AG10803 (cell line): ENCODE results near the gene RAB32.
A peak's percentile ranks its signal among the peaks of the same experiment; 100 is the strongest.

Experiments
- DNase-seq: peaks from one replicate; pipeline ENCODE4 v3.0.0; 2010; ENCODE audit warnings: low read depth
- H3K4me3 ChIP-seq: 2 replicates; pipeline ENCODE4 v1.5.1; 2011; ENCODE audit warnings: mild to moderate bottlenecking, low read length, control low read depth
- CTCF ChIP-seq: conservative IDR thresholded peaks from 2 replicates; pipeline ENCODE4 v1.5.1; 2011; ENCODE audit warnings: mild to moderate bottlenecking, low read length, control low read depth, inconsistent platforms

RAB32 gene

GRCh38 chr6:146543940-146544615, 445 bp downstream of the RAB32 start:
- no peak for TF ChIP-seq CTCF
- peak overlapping the region; percentile 91 for H3K4me3 ChIP-seq
- DNase-seq, result peak; percentile 64

GRCh38 chr6:146544616-146545182, 1.1 kb downstream of the RAB32 start:
- peak; percentile 38 for DNase-seq
- H3K4me3 ChIP-seq, result peak overlapping the region; percentile 91
- no peak for TF ChIP-seq CTCF

- DNase-seq, result peak; percentile 88
- no peak for TF ChIP-seq CTCF
- H3K4me3 ChIP-seq, result peak overlapping the region; percentile 91
Measured at GRCh38 chr6:146545581-146545980, 1.9 kb downstream of the RAB32 start.

- no peak for TF ChIP-seq CTCF
- DNase-seq, result peak; percentile 93
- H3K4me3 ChIP-seq, result peak overlapping the region; percentile 91
Measured at GRCh38 chr6:146546443-146547043, 2.9 kb downstream of the RAB32 start.

GRCh38 chr6:146547889-146548288, 4.3 kb downstream of the RAB32 start:
- no peak for DNase-seq
- H3K4me3 ChIP-seq, result no peak overlapping the region
- no peak for TF ChIP-seq CTCF

GRCh38 chr6:146548898-146549374, 5.3 kb downstream of the RAB32 start:
- no peak for TF ChIP-seq CTCF
- H3K4me3 ChIP-seq, result no peak overlapping the region
- DNase-seq, result no peak

- H3K4me3 ChIP-seq, result no peak overlapping the region
- TF ChIP-seq CTCF, result no peak
- DNase-seq, result peak; percentile 64
Measured at GRCh38 chr6:146550911-146551310, 7.3 kb downstream of the RAB32 start.
